GM12892 (cell line): Measurements from ENCODE around the gene TLE5.

ENCODE experiments used
- POLR2A ChIP-seq: IDR thresholded peaks from 2 replicates; pipeline ENCODE4 v1.6.1; 2011; ENCODE audit warnings: low read depth, low read length, control low read depth
- POLR2AphosphoS5 ChIP-seq: IDR thresholded peaks from 2 replicates; pipeline ENCODE4 v1.6.1; 2011; ENCODE audit warnings: low read depth, low read length, control low read depth

DNA sequence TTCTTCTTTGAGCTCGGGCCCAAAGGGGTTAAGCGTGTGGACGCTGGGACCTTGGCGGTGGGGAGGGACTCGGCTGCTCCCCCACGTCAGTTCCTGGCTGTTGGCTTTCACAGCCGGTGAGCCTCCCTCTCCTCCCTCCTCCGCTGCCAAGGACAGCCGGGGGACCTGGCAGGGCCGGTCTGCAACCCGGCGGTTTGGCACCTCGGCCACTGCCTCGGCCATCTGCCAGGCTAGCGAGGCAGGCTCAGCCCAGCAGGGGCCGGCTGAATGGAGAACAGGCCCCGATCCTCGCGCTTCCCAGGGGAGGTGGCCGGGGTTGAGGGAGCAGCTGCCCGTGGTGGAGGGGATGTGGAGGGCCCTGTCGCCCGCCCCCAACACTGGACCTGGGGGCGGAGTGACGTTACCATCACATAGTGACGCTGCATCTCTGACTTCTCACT, 5.0 kb downstream of the TLE5 start:
- TF ChIP-seq POLR2AphosphoS5 (no peak), POLR2A (no peak)
